ENCODE measurements around the gene NKX1-2. TPM values are rescaled to one million over a fixed set of nuclear protein-coding genes. Genes with fewer than 3 reads are reported as not detected.

Gene NKX1-2
- not detected in 2 replicates for total RNA-seq

DNA sequence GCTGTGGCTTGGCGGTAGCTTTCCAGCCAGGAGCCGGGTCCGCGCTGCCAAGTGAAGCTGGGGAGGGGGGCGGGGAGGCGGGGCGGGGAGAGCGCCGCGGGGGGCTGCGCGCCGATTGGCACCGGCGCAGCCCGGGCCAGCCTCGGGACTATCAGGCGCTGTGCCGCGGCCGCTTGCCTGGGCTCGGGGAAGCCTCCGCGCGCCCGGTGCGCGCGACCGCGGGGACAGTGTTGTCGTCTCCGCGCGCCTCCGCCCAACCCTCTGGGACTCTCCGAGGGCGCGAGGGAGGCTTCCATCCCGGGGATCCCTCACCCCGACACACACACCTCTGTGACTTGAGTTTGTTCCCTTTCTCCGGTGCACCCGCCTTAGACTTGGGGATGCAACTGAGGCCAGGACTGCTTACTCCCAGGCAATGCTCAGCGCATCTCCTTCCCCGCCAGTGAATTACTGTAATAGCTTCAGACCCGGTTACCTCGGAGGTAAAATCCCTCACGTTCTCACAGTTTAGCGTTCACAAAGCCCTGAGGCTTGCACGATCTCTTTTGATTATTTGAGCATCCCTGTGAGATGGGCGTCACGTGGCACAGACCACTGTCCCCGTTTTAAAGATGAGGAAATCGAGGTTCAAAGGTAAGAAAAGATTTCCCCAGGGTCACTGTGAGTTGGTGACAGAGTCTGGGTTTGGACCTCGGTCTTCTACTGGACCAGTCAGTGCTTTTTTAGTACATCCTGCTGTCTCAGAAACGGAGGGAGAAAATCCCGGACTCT is at the start of gene NKX1-2:
Gene NKX1-2, minus strand, starts transcription at position 24 of the 771 bp plus-strand sequence. CDS start 92 bp downstream, outside the sequence.

GRCh38 chr10:124461642-124462347 is 12.0 kb upstream of the NKX1-2 start, which contains the start of gene LHPP:
TSS of gene LHPP (plus strand) at chr10:124461823. CDS start at chr10:124461863, 40 bp downstream.

DNA sequence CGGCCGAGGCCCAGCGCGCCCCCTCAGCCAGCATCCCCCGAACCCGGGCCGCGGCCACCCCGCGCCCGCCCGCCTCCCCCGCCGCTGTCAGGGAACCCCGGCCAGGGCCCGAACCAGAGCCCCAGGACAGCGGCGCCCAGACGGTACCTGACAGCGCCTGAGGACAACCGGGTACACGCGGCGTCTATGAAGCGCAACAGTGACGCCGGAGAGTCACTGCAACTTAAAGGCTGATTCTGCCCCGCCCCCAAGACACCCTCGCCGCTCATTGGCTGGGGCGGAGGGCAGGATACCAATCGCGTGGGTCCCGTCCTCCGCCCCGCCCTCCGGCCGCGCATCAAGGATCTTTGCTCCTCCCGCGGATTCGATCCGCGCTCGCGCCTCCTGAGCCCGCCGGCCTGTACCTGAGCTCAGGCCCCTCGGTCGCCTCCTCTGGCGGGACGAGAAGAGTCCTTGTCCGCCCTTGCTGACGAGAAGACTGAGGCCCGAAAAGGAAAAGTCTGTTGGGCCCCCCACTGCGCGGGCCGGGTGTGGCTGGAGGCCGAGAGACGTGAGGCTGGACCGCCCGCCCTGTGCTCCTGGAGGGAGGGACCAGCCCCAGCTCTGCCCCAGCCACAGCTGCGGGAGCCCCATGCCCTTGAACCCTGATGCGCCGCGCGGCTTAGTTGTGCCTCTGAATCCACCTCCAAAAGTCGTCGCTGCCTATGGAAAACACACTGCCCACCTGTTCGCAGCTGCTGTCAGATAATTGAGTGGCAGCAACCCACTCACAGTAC is 30.9 kb downstream of the NKX1-2 start, which contains the start of gene OAT:
Gene OAT, minus strand, starts transcription at position 198 of the 776 bp plus-strand sequence. CDS start 6,752 bp downstream, outside the sequence.

Other genes with a start within 250 kb of the NKX1-2 start
- 211 and 222 TPM in 2 replicates for gene OAT, start 31.1 kb downstream of the NKX1-2 start, total RNA-seq
- gene LHPP, start 11.8 kb upstream of the NKX1-2 start, total RNA-seq = 7.4 and 9.8 TPM in 2 replicates